ENCODE data around the gene TTC4.

The TTC4 gene

DNA sequence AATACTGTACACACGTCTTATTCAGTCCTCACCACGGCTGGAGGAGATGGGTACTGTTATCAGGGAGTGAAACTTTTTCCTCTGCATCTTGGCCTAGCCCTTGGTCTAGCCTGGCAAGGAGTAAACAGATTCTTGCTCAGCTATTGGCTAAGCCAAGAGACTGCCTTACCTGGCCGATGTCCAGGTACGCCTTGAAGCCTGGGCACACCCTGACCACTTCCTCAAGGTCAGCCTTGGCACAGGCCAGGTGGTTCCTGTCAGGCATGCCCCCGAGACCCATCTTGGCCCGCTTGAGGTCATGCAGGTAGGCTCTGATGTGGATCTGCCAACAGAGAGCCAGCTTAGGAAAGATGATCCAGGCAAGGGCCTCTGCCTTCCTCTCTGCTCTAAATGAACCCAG, 66.5 kb downstream of the TTC4 start:
- no peak for DNase-seq (ENCODE audit: low spot score)

DNA sequence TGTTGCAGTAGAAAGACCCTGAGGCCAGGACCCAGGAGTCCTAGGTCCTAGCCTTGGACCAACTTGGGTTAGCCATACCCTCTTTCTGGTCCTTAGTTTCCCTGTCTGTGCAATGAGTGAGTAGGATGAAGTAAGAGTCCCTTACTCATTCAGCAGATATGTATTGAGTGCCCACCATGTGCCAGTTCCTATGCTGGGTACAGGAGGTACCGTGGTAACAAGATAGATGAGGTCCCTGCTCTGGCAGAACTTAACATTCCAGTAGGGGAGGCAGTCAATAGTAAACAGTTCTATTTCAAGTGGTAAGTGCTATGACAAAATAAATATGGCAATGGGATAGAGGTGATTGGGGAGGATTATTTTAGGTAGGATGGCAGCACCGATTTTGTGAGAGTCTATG, 66.9 kb downstream of the TTC4 start:
- no peak for DNase-seq (ENCODE audit: low spot score)

DNA sequence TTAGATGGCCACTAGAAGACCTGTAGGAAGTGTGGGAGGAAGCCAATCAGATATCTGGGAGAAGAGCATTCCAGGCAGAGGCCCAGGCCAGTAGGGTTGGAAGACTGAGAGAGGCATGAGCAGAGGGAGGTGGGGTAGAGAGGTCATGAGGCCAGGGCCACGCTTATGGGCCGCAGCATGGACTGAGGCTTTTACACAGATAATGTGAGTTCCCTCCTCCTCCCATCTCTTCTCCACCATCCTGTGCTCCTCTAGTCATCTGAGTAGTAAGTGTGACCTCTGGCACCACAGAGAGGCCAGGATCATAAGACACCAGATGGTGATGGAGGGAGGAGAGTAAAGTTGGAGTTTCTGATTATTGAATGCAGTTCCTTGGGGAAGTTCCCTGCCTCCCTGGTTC, 68.4 kb downstream of the TTC4 start:
- no peak for DNase-seq (ENCODE audit: low spot score)

DNA sequence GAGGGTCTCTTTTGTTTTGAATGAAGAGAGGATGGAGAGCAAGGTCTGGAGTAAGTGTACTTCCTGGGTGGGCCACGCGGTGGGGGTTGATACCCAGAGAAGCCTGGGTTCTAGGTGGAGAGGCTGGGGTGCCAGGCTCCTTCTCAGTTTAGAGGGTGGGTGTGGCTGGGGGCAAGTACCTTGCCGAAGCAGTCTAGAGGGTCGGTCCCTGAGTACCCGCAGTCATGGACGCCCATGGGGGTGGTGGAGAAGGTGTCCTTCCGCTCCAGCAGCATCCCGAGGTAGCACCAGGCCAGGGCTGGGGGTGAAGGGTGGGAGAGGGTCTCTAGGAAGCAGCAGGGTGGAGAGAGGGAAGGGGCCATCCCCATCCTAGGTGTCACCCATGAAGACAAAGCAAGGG, 71.1 kb downstream of the TTC4 start:
- no peak for DNase-seq (ENCODE audit: low spot score)

GRCh38 chr1:54787604-54788003, 71.9 kb downstream of the TTC4 start:
- no peak for DNase-seq (ENCODE audit: low spot score)

DNA sequence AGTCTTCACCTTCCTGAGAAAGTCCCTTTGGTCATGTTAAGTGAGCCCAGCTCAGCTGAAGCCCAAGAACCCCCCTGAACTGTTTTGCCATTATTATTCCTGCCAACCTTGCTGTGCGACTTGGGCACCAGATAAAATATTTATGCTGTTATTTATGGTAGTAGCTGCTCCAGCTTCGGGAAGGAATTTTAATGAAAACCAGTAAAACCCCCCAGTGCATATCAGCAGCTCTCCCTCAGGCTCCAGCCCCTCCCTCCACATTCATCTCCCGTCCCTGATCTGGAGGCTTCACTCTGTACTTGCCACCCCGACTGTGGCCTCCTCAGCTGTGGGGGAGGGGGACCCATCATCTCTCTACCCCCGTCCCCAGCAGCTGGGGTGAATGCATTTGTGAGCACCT, 72.8 kb downstream of the TTC4 start:
- DNase-seq (ENCODE audit: low spot score): no peak

DNA sequence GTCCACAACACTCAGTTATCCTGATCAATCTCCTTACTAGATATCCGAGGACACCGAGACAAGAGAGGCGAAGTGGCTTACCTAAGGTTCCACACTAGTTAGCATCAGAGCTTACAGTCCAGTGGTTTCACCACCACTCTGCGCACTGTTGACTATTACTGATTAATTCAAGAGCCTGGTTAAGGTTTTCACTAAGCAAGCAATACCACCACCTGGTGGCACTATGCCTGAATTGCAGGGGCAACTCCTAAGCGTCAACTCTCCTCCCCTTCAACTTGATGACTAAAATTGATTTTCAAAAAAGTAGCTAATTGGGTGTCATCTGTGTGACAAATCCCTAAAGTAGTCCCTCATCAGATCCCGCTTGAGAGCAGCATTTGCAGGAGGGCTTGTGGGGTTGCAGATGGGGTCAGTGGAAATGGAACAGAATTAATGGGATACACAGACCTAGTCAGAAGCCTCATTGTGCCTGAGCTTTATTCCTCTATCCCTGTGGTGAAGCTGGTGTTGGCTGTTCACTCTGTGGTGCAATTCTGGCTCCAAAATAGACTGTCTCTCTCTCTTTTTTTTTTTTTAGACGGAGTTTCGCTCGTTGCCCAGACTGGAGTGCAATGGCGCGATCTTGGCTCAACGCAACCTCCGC, 76.3 kb downstream of the TTC4 start:
- peak; percentile 66 for DNase-seq (ENCODE audit: low spot score)

Measured in hematopoietic multipotent progenitor cell treated with erythropoietin and hydrocortisone succinate and interleukin-3 and kit ligand, for 15 days (in vitro differentiated cells).